ENCODE data around the gene ASB9.

Gene ASB9

GRCh38 chrX:15202454-15203177 lies 67.3 kb downstream of the ASB9 start:
- no peak for TF ChIP-seq CTCF (IDR thresholded peaks at IDR 0.05)

GRCh38 chrX:15200871-15201270 lies 69.0 kb downstream of the ASB9 start:
- TF ChIP-seq CTCF (IDR thresholded peaks at IDR 0.05): no peak

GRCh38 chrX:15194146-15194545 lies 75.7 kb downstream of the ASB9 start:
- no peak for TF ChIP-seq CTCF (IDR thresholded peaks at IDR 0.05)

Data from LNCAP (cell line).